Right lung (tissue), 10 donors: ENCODE data around the gene C6orf89. TPM values are rescaled to one million over a fixed set of nuclear protein-coding genes. Genes with fewer than 3 reads are reported as not detected.

Source experiments
- DNase-seq, 2 donors: peaks; one replicate each; pipeline ENCODE4 v3.0.0-alpha.2; 2013
- long read RNA-seq, 8 donors: transcript quantifications; one replicate each; lab custom pipeline, GENCODE V29; 2026
- polyA plus RNA-seq, 5 donors: library from polyadenylated mRNA; unstranded; fragments of 120-200 nt; gene quantifications; one replicate each; pipeline versions ENCODE4 v1.2.1 to v1.2.3, GENCODE V29; 2013; ENCODE audit warnings: inconsistent platforms in 1 of 5, low replicate concordance in 1 of 5; ENCODE audit not compliant: insufficient read length in 5 of 5, insufficient read depth in 1 of 5

The C6orf89 gene, protein sequence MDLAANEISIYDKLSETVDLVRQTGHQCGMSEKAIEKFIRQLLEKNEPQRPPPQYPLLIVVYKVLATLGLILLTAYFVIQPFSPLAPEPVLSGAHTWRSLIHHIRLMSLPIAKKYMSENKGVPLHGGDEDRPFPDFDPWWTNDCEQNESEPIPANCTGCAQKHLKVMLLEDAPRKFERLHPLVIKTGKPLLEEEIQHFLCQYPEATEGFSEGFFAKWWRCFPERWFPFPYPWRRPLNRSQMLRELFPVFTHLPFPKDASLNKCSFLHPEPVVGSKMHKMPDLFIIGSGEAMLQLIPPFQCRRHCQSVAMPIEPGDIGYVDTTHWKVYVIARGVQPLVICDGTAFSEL
- 10 to 100 TPM; 38.1 to 51.4 (median 48.2) TPM for polyA plus RNA-seq
- long read RNA-seq, donor 1, full-length matches to known transcripts: 8 of 8 reads
- long read RNA-seq, donor 1, partial matches to known transcripts: 0 of 8 reads
- long read RNA-seq, donor 1, other reads (novel, unspliced or antisense): 0 of 8 reads
- long read RNA-seq, donor 2, full-length matches to known transcripts: 8 of 8 reads
- long read RNA-seq, donor 2, partial matches to known transcripts: 0 of 8 reads
- long read RNA-seq, donor 2, other reads (novel, unspliced or antisense): 0 of 8 reads
- long read RNA-seq, donor 3, full-length matches to known transcripts: 11 of 11 reads
- long read RNA-seq, donor 3, partial matches to known transcripts: 0 of 11 reads
- long read RNA-seq, donor 3, other reads (novel, unspliced or antisense): 0 of 11 reads
- long read RNA-seq, donor 4, full-length matches to known transcripts: 7 of 7 reads
- long read RNA-seq, donor 4, partial matches to known transcripts: 0 of 7 reads
- long read RNA-seq, donor 4, other reads (novel, unspliced or antisense): 0 of 7 reads
- long read RNA-seq, donor 5, full-length matches to known transcripts: 14 of 14 reads
- long read RNA-seq, donor 5, partial matches to known transcripts: 0 of 14 reads
- long read RNA-seq, donor 5, other reads (novel, unspliced or antisense): 0 of 14 reads
- long read RNA-seq, donor 6, full-length matches to known transcripts: 20 of 20 reads
- long read RNA-seq, donor 6, partial matches to known transcripts: 0 of 20 reads
- long read RNA-seq, donor 6, other reads (novel, unspliced or antisense): 0 of 20 reads
- long read RNA-seq, donor 7, full-length matches to known transcripts: 7 of 7 reads
- long read RNA-seq, donor 7, partial matches to known transcripts: 0 of 7 reads
- long read RNA-seq, donor 7, other reads (novel, unspliced or antisense): 0 of 7 reads
- long read RNA-seq, donor 8, full-length matches to known transcripts: 5 of 5 reads
- long read RNA-seq, donor 8, partial matches to known transcripts: 0 of 5 reads
- long read RNA-seq, donor 8, other reads (novel, unspliced or antisense): 0 of 5 reads

DNA sequence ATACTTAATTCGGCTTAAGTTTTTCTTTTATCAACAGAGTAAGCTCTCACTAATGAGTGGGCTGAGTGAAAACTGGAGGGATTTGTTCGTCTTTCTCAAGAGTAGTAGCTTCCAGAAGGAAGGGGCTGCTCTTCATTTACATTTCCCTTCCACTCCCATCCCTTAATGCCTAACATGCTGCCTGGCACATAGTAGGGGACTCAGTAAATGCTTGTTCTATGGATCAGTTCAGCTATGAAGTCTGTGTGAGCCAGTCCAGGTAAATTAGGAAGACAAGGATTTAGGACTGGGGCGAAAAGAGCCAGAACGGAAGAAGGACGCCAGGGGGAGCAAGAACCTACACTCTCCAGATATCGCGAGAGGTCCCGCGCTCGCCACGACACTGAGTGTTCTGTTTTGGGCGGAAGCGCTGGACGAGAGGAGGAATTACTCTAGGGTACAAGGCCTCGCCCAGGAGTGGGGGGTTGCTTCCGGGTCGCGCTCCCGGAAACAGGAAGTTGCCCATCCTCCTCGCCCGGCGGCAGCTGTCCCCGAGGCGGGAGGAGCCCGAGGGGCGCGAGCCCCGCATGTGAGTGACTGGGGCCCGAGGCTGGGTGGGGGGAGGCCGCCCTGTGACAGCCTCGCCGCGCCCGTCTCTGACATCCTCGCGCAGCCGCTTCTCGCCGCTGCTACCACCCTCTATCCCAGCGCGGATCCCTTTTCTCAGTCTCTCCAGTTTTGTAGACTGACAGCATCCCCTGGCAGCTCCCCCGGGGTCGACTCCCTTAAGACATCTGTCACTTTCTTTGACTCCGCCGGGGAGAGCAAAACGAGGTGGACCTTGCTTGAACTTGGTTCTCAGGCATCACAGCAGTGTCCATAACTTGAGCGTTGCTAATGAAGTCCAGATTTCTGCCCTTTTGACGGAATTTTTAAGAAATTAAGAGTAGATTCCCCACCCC is at the start of gene C6orf89:
C6orf89 (plus strand) TSS at position 492 of the 941 bp plus-strand sequence. CDS start 13,493 bp downstream, outside the sequence.
- DNase-seq: peak; percentile 94 to 96

- DNase-seq: no peak
These were observed 49.4 kb upstream of the C6orf89 start for GRCh38 chr6:36836111-36837021.

DNA sequence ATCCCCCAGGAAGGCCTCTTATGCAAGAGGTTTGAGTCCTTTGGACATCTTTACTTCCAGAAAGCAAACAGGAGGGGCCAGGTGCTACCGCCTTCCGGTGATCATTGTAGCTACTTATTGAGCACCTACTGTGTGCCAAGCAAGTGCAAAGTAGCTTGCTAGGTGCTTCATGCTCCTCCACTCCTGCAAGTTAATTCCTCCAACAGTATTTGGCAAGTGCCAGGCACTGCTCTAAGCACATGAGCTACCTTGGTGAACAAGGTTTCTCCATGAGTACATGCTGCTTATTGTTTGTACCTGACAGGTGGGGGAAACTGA is 48.8 kb upstream of the C6orf89 start:
- DNase-seq: no peak

GRCh38 chr6:36837686-36838085 is 48.1 kb upstream of the C6orf89 start:
- no peak for DNase-seq

GRCh38 chr6:36838896-36839748 is 46.6 kb upstream of the C6orf89 start, which contains the start of gene CPNE5:
TSS of gene CPNE5 (minus strand) at chr6:36839444. CDS start at chr6:36839377, 67 bp downstream.
- peak in 1 of 2 donors; percentile 23 for DNase-seq

- DNase-seq: peak in 1 of 2 donors; percentile 30
These were observed 45.9 kb upstream of the C6orf89 start for GRCh38 chr6:36839749-36840431.

DNA sequence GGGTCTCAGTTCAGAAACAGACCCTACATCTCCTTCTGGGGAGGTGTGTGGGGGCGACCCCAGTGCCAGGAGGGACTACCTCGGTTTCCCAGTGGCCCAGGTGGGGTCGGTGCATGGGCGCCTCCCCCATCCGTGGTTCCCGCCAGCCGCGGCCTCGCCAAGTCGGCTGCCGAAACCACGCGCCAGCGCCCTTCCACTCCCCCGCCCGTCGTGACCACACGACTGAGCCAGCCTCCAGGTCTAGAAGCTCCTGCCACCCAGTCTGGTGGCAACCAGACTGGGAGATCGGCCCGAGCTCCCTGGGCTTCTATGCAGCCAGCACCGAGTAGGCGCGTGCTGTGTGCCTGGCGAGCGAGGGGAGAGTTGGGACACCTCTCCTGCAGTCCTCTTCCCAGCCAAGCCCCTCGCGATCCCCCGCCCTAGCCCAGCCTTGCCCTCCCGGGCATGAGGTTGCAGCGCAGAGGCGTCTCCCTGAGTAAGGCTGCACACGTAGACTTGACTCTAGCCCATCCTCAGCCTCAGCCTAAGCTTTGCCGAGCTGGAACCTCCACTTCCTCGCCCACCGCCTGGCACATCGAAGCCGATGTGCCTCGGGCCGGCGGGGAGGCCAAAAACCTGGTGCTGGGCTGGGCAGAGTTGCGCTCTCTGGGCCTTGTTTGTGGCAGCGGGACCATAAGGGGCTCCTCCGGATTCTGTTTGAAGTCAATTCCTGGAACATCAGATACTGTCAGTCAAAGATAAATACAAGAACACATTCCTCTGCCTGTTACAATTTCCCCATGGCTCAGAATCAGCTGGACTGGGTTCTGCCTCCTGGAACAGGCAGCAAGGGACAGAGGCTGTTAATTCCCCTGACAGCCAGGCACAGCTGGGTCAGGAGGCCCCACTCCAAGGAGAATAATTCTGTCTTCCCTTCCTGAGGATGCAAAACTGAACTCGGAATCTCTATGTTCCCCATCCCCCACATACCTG is 45.0 kb upstream of the C6orf89 start:
- no peak for DNase-seq

DNA sequence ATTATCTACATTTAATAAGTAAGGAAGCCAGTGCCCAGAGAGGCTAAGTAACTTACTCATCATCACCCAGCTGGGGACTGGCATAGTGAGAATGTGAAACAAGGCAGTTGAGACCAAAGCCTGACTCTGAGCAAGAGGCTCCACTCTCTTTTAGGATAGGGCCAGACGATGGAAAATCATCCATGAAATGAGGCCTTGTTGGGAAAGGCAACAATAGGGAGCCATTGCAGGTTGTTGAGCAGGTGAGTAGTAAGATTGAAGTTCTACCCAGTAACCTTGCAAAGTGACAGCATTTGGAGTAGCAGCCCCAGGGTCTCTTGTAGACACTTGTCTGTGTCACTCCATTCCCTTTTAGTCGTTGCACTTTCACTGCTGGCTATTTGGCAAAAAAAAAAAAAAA is 44.0 kb upstream of the C6orf89 start:
- DNase-seq: no peak

- no peak for DNase-seq
These were observed 42.6 kb upstream of the C6orf89 start for GRCh38 chr6:36843170-36843569.

GRCh38 chr6:36844232-36845170 is 41.3 kb upstream of the C6orf89 start:
- no peak for DNase-seq

DNA sequence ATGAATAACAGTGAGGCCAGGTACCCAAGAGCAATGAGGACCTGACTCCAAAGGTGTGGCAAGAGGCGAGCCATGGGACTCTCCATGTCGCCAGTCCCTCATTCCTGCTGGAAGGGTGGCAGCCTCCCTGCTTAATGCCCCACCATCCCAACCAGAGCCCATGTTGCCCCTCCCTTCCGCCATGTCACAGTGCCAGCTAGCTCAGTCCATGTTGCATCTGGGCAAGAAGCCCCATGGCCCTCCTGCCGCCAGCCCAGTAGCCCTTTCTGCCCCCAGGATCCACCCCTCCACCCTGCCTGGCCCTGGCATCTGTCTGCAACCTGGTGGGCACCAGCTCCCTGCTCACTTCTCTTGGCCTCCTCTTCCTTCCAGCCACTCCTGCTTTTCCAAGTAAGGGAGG is 40.5 kb upstream of the C6orf89 start:
- DNase-seq: no peak

DNA sequence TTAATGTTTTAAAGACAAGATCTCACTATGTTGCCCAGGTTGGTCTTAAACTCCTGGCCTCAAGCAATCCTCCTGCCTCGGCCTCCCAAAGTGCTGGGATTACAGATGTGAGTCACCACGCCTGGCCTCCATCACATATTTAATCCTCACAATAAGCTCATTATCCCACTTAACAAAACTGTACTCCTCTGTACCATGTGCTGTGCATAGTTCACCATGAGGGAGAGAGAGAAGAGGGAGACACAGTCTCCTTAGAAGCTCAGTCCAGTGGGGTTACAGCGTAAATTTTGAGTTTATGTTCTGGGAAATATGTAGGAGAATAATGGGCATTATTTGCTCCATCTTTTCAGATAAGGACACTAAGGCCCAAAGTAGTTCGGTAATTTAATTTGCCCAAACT is 38.6 kb upstream of the C6orf89 start:
- no peak for DNase-seq

- no peak for DNase-seq
These were observed 37.8 kb upstream of the C6orf89 start for GRCh38 chr6:36847991-36848390.

DNA sequence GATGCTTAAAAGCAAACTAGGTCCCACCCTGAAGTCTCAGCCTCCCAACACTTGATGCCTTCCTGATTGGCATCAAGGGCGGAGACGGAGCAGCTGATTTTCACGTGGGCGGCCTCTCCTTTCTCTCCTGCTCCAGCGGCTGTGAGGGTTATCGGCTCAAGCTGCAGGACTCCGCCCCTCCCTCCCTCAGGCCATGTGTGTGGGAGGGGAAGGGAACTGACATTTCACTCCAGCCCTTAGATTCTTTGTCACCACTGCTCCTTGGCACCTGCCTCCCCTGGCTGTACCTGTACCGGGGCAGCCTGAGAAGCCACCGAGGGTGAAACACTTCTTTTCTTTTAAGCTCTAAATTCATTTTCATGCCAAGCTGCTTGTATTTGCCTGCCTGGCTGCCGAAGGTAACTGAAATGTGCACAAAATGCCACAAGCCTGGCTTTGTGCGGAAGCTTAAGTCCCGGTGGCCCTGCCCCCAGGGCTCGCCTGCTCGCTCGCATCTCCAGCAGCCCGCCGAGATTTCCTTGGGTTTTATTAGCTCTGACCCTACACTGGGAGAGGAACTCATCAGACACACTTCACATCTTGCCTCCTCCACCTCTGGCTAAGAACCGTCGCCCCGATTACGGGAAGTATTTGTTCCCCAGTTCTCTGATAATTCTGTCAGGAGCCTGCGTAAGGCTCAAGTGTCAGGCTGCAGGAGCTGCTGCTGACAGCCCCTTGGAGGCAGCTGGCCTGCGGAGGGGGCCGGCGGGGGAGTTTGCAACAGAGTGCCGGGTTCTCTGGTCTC is 36.9 kb upstream of the C6orf89 start:
- DNase-seq: no peak
